GM12872 (cell line): Measurements from ENCODE around the gene TLL1.

Experiments
- TF ChIP-seq, protein P1 (sequence below): IDR thresholded peaks from 3 replicates; pipeline ENCODE4 v1.5.1; 2011; ENCODE audit warnings: low read depth, mild to moderate bottlenecking, low read length, moderate library complexity; ENCODE audit not compliant: insufficient read depth

Gene TLL1

DNA sequence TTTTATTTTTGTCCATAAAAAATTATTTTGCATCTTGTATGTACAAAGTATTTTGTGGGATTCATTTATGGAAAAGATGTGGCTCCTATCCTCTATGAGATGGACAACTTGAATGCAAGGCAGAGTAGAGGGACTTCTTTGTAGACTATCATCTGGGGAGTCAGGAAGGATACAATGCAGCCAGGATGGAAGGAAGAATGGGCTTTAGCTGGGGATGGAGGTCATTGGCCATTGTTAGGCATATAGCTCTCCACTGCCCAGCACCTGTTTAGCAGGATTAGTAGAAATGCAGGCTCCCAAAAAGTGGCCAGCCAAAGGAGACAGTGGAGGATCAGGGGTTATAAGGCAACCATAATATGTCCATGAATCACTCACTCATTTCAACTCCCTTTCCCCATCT, 5.1 kb upstream of the TLL1 start:
- TF ChIP-seq, protein P1, sequence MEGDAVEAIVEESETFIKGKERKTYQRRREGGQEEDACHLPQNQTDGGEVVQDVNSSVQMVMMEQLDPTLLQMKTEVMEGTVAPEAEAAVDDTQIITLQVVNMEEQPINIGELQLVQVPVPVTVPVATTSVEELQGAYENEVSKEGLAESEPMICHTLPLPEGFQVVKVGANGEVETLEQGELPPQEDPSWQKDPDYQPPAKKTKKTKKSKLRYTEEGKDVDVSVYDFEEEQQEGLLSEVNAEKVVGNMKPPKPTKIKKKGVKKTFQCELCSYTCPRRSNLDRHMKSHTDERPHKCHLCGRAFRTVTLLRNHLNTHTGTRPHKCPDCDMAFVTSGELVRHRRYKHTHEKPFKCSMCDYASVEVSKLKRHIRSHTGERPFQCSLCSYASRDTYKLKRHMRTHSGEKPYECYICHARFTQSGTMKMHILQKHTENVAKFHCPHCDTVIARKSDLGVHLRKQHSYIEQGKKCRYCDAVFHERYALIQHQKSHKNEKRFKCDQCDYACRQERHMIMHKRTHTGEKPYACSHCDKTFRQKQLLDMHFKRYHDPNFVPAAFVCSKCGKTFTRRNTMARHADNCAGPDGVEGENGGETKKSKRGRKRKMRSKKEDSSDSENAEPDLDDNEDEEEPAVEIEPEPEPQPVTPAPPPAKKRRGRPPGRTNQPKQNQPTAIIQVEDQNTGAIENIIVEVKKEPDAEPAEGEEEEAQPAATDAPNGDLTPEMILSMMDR = no peak

DNA sequence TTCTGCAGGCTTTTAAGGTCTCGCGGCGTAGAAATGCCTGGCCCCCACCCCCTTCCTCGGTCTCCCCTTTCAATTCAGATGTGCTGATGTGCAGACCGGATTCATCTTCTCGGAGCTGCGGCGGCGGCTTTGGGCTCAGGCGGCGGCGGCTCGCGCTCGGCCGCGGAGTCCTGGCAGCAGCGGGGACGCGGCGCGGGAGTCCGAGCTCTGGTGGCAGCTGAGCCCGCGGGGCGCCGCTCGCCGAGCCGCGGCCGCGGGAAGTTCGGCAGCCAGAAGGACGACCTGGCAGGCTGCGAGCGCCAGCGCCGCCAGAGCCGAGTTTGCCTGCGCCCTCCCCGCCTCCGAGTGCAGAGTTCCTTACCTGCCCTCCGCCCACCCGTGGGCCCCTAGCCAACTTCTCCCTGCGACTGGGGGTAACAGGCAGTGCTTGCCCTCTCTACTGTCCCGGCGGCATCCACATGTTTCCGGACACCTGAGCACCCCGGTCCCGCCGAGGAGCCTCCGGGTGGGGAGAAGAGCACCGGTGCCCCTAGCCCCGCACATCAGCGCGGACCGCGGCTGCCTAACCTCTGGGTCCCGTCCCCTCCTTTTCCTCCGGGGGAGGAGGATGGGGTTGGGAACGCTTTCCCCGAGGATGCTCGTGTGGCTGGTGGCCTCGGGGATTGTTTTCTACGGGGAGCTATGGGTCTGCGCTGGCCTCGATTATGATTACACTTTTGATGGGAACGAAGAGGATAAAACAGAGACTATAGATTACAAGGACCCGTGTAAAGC, 448 bp downstream of the TLL1 start:
- TF ChIP-seq, protein P1 = no peak

DNA sequence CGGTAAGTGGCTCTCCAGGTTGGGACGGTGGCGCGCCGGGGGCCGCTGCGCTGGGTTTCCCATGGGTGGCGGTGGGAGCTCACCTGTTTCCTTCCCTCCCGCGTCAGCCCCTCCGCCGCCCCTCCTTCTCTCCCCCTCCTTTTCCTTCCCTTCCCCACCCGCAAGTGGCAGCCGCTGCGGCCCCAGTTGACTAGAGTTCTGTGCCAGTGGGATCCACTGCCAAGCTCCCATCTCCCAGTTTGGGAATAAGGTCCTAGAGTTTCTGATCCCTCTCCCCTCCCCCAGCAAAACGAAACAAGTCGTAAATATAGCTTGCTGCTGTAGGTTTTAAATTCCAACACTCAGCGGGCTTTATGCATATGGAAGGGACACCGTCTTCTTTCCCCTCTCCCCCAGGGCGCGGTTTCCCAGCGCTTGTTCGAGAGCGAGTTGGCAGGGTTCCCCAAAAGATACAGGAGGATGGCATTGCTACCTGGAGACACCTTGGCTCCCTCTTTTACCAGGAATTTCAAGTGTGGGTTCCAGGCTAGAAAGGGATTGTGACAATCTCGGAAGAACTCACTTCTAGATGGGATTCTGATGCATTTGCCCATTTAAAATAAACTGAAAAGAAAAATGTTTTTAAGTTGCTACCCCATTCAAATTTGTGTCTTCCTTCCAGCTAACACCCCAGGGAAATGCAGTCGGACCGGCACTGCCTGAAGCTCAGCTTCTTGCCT, 1.2 kb downstream of the TLL1 start:
- TF ChIP-seq, protein P1 = no peak

DNA sequence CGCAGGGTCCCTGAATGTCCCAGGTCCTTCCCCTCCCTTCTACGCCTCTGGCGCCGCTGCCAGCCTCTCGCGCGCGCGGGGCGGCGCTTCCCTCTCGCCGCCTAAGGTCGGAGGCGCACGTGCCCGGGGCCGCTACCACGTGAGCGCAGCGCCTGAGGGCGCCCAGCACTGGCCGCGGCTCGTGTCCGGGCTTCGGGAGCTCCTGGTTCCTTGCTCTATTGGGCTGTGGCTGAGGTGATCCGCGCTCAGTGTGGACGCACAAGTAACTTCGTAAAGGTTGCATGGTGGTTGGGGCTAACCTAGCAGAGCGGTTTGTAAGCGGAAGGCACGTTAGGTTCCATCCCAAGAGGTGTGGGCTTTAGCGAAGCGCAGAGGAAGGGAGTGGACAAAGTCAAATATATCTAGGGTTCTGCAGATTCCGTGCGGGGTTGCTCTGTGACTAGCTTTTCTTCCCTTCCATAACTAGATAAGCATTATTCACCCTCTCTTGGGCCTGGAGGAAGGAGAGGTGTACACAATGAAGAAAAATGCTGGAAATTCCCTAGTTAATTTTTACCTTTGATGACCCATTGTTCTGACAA, 1.8 kb downstream of the TLL1 start:
- TF ChIP-seq, protein P1 = no peak

DNA sequence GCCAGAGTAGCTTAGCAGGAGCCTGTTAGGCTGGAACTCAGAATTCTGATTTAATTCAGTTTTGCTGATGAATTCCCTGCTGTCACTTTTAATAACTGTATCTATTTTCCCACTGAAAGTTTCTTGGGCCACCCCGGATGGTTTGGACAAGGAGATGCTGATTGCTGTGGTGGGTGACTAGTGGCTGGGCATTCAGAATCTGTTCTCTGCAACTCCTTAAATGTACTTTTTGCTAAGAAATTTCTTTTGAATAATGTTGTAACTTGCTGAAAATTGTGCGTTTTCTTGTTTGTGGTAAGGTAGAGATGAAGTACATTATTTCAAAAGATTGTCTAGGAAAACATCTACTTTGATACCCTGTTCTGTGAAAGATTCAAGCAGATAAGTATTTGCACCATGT, 2.4 kb downstream of the TLL1 start:
- TF ChIP-seq, protein P1 = no peak

DNA sequence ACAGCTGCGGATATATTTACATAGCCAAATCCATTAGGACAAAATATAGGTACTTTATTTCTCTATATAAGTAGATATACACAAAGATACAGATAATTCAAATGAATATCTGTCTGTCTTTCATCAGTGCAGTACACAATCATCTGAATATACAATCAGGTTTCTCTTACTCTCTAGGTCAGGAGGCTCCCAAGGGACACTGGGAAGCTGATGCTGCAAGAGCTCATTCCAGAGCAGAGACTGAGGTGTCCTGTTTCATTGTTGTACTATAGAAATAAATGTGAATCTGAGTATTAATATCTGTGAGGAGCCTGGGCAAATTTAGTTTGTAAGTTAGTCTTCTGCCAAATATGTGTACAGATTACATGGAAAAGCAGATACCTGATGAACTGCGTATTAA, 4.2 kb downstream of the TLL1 start:
- TF ChIP-seq, protein P1 = no peak

DNA sequence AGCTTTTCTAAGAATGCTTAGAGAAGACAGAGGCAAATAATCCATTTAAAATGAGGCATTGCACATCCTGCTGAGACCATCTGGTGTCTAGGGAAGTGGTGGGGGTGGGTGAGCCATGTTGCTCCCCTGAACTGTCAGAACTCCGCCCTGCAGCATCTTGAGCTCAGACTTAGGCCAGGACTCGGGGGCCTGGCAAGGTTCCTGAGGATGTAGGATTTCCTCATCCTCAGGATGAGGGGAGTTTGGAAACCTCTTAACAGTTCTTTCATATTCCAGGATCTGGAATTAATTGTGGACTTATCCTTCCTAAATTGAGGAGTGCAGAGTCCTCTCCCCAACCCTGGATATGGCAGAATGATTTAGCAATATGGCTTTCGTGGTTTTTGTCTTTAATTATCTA, 6.6 kb downstream of the TLL1 start:
- TF ChIP-seq, protein P1 = no peak
